Esophagus muscularis mucosa (tissue), 4 donors: ENCODE data around the gene FEM1A. TPM values are rescaled to one million over a fixed set of nuclear protein-coding genes. Genes with fewer than 3 reads are reported as not detected.

ENCODE experiments used
- DNase-seq: peaks from one replicate; pipeline ENCODE4 v3.0.0-alpha.2; 2017; ENCODE audit errors: extremely low spot score
- H3K27ac ChIP-seq, 4 donors: fragments of 200-600 bp; sonication (generic); replicated peaks in 1 of 4; 1 replicate in 3 of 4; 2 replicates in 1 of 4; pipeline ENCODE4 v1.5.1; 2016 to 2019; ENCODE audit warnings: mild to moderate bottlenecking in 1 of 4
- H3K27me3 ChIP-seq, 4 donors: fragments of 200-600 bp; sonication (generic); one replicate each; pipeline versions ENCODE4 v1.5.1 to v1.6.0; 2016 to 2019
- H3K36me3 ChIP-seq, 4 donors: fragments of 200-600 bp; sonication (generic); one replicate each; pipeline ENCODE4 v1.5.1; 2016 to 2019
- H3K4me1 ChIP-seq, 4 donors: fragments of 200-600 bp; sonication (generic); one replicate each; pipeline ENCODE4 v1.5.1; 2016 to 2019
- H3K4me3 ChIP-seq, 4 donors: fragments of 200-600 bp; sonication (generic); 1 replicate in 2 of 4; 2 replicates in 2 of 4; pipeline ENCODE4 v1.5.1; 2016 to 2019; ENCODE audit warnings: mild to moderate bottlenecking in 4 of 4, moderate library complexity in 1 of 4
- H3K9me3 ChIP-seq, 4 donors: fragments of 200-600 bp; sonication (generic); 1 replicate in 3 of 4; 2 replicates in 1 of 4; pipeline ENCODE4 v1.5.1; 2016 to 2019
- EP300 ChIP-seq: sonication (generic); formaldehyde crosslinking; IDR thresholded peaks from one replicate; pipeline ENCODE4 v1.6.1; 2017; ENCODE audit warnings: antibody characterized with exemption
- POLR2A ChIP-seq: fragments of 450-650 bp; IDR thresholded peaks from one replicate; pipeline ENCODE4 v1.6.1; 2017; ENCODE audit warnings: antibody characterized with exemption, moderate library complexity, mild to moderate bottlenecking, low read depth
- POLR2AphosphoS5 ChIP-seq, 2 donors: sonication (generic); formaldehyde crosslinking; IDR thresholded peaks; one replicate each; pipeline ENCODE4 v1.6.1; 2017; ENCODE audit warnings: antibody characterized with exemption in 2 of 2
- WGBS: methylation state at CpG from one replicate; pipeline ENCODE4 v1.1.5; 2018; 5-methylcytosine and 5-hydroxymethylcytosine counted together
- intact Hi-C: fragments of 100-400 bp; cut with DNase I; formaldehyde crosslinking; loops from one replicate; pipeline ENCODE4 v1.15.1; 2023
- total RNA-seq, 4 donors: library from RNA; depleted of rRNA; stranded (reverse); fragments of >200 nt; gene quantifications; one replicate each; pipeline versions ENCODE4 v1.1.0 to v1.2.1, GENCODE V29; 2016
- TF ChIP-seq, protein P1 (sequence below), 3 experiments: fragments of 200-600 bp in 2 of 3; fragments of 450-650 bp in 1 of 3; sonication (generic) in 2 of 3; IDR thresholded peaks; one replicate each; pipeline ENCODE4 v1.5.1; 2017 to 2019; ENCODE audit warnings: antibody characterized with exemption in 3 of 3, mild to moderate bottlenecking in 2 of 3, moderate library complexity in 1 of 3

The FEM1A gene
- total RNA-seq, 4 donors from 2014 or later = 16.2 to 22.8 (median 19.9) TPM

DNA sequence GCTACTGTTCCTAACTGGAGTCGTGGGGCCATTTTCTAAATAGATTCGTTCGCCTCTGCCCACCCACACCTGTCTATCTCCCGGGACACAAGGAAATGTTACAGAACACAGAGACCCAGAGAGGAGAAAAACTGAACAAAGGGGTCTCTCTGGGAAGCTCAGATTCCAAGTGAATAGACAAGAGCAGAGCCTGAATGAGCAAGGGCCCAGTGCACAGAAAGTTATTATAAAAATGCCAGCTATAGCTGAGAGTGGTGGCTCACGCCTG is 27.2 kb upstream of the FEM1A start:
- H3K9me3 ChIP-seq = no peaks in the 10 kb centered on the region
- H3K27me3 ChIP-seq = peaks cover 0 to 43% (median 2%) of the 10 kb centered on the region in 4 donors
- 51% methylated on average over 5 of the region's 5 CpGs for WGBS
- peaks cover 10 to 17% (median 12%) of the 10 kb centered on the region in 4 donors for H3K4me1 ChIP-seq
- H3K4me3 ChIP-seq = no peak overlapping the region
- intact Hi-C loops = no loop called here
- H3K27ac ChIP-seq = no peak overlapping the region
- DNase-seq = no peak
- TF ChIP-seq, protein P1, sequence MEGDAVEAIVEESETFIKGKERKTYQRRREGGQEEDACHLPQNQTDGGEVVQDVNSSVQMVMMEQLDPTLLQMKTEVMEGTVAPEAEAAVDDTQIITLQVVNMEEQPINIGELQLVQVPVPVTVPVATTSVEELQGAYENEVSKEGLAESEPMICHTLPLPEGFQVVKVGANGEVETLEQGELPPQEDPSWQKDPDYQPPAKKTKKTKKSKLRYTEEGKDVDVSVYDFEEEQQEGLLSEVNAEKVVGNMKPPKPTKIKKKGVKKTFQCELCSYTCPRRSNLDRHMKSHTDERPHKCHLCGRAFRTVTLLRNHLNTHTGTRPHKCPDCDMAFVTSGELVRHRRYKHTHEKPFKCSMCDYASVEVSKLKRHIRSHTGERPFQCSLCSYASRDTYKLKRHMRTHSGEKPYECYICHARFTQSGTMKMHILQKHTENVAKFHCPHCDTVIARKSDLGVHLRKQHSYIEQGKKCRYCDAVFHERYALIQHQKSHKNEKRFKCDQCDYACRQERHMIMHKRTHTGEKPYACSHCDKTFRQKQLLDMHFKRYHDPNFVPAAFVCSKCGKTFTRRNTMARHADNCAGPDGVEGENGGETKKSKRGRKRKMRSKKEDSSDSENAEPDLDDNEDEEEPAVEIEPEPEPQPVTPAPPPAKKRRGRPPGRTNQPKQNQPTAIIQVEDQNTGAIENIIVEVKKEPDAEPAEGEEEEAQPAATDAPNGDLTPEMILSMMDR (IDR thresholded peaks at IDR 0.05) = no peak
- no peak for TF ChIP-seq EP300
- no peak for TF ChIP-seq POLR2AphosphoS5 (IDR thresholded peaks at IDR 0.05)
- no peak for TF ChIP-seq POLR2A
- no peaks in the 10 kb centered on the region for H3K36me3 ChIP-seq

DNA sequence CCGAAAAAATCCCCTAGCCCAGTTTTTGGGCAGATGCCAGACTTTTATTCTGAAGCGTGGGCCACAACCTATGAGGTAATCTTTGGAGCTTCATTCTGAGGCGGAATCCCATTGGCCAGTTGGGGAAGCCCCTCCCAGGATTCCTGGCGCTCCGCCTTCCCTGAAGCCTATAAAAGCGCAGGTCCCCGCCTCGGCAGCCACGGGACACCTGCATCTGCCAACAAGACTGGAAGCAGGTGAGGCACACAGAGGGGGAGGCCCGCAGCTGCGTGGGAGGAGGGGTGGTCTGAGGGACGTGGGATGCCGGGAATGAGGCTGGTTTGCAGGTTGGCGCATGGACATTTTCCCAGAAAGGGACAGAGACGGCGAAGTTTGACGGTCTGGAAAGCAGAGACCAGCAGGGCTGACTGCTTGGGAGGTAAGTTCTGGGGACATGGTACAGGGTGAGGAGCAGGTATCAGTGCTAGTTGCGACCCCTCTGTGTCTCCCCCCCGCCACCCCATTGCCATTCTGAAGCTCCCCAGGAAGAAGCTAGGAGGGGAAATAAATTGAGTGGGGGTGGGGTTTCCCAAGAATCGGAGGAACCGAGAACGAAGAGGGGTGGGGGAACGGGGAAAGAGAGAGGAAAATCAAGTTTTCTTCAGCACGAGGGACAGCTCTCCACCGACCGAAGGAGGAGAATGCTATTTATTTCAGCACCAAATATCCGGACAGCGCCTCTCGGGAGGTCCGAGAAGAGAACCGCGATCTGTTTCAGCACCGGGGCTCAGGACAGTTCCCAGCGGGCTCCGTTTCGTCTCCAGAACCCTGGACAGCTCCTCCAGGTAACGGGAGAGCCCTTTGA is 22.4 kb upstream of the FEM1A start:
- Histone ChIP-seq H3K27me3 (peaks cover 0 to 32% (median 0%) of the 10 kb centered on the region in 4 donors), H3K4me1 (peaks cover 0 to 4% (median 0%) of the 10 kb centered on the region in 4 donors), H3K4me3 (no peak overlapping the region), H3K9me3 (no peaks in the 10 kb centered on the region), H3K27ac (peak overlapping the region in 1 of 4 donors; percentile 11), H3K36me3 (no peaks in the 10 kb centered on the region)
- WGBS = 10% methylated on average over 32 of the region's 37 CpGs
- no peak for TF ChIP-seq POLR2A
- TF ChIP-seq, protein P1 (IDR thresholded peaks at IDR 0.05) = no peak
- TF ChIP-seq EP300 = no peak
- TF ChIP-seq POLR2AphosphoS5 (IDR thresholded peaks at IDR 0.05) = peak; percentile 52 to 60
- no peak for DNase-seq
- intact Hi-C loops = no loop called here

DNA sequence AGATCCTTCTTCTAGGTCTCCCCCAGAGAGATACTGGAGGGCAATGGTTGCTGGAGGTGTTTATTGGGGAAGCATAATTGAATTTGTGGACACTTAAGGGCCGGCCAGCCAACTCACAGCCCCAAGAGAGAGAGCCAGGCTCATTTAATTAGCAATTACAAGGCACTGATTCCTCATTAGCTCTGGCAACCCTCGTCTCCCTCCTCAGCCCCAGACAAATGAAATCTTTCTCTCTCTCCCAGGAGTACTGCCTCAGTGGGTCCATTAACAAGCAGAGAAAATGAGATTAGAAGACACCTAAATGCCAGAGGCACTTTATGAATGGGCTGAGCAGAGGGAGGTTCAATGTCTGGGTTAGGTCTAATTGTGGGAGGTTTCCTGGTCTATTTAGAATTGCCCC is 19.0 kb upstream of the FEM1A start:
- WGBS = 54% methylated on average over 2 of the region's 2 CpGs
- H3K27ac ChIP-seq = no peak overlapping the region
- no peaks in the 10 kb centered on the region for H3K36me3 ChIP-seq
- peaks cover 0 to 4% (median 0%) of the 10 kb centered on the region in 4 donors for H3K4me1 ChIP-seq
- H3K4me3 ChIP-seq = no peak overlapping the region
- intact Hi-C loops = no loop called here
- no peak for DNase-seq
- no peaks in the 10 kb centered on the region for H3K9me3 ChIP-seq
- no peak for TF ChIP-seq POLR2AphosphoS5 (IDR thresholded peaks at IDR 0.05)
- no peak for TF ChIP-seq POLR2A
- TF ChIP-seq, protein P1 (IDR thresholded peaks at IDR 0.05) = no peak
- no peak for TF ChIP-seq EP300
- H3K27me3 ChIP-seq = peaks cover 0 to 37% (median 0%) of the 10 kb centered on the region in 4 donors

DNA sequence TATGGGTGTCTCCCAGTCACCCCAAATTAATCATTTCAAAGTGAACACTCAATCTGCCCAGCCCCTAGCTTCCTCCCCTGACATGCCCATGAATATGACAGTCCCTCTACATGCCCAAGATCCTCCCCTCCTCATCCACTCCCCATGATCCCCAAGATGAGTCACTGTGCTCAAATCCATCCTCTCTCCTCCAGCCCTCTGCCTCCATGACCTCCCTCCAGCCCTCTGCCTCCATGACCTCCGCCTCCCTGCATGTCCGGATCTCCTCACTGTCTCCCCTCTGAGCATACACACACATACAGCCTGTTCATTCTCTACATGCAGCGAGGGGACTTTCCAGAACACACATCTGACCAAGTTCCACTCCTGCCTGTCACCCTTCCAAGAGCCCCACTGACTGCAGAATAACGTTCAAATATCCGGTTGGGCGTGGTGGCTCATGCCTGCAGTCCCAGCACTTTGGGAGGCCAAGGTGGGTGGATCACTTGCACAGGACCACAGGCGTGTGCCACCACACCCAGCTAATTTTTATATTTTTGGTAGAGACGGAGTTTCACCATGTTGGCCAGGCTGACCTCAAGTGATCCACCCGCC is 18.4 kb upstream of the FEM1A start:
- Histone ChIP-seq H3K4me3 (no peak overlapping the region), H3K27ac (no peak overlapping the region), H3K4me1 (peaks cover 0 to 4% (median 0%) of the 10 kb centered on the region in 4 donors), H3K27me3 (peaks cover 0 to 41% (median 0%) of the 10 kb centered on the region in 4 donors), H3K36me3 (no peaks in the 10 kb centered on the region), H3K9me3 (no peaks in the 10 kb centered on the region)
- intact Hi-C loops = no loop called here
- DNase-seq = no peak
- WGBS = 60% methylated on average over 9 of the region's 9 CpGs
- TF ChIP-seq POLR2AphosphoS5 (IDR thresholded peaks at IDR 0.05) = no peak
- TF ChIP-seq EP300 = no peak
- TF ChIP-seq POLR2A = no peak
- TF ChIP-seq, protein P1 (IDR thresholded peaks at IDR 0.05) = no peak
